GM21367 (cell line): ENCODE measurements around the gene CTH.
"Not testable (repeated sequence)": the region's sequence is repeated elsewhere in the genome, so short reads cannot be mapped to it uniquely, and the experiment has no call there.

Source experiments
- ATAC-seq: cut with Tn5 transposase; IDR thresholded peaks from one replicate; pipeline ENCODE4 v1.9.1; 2021; ENCODE audit not compliant: unreplicated experiment

Gene CTH

GRCh38 chr1:70449049-70449448 is 38.0 kb downstream of the CTH start:
- no peak for ATAC-seq

DNA sequence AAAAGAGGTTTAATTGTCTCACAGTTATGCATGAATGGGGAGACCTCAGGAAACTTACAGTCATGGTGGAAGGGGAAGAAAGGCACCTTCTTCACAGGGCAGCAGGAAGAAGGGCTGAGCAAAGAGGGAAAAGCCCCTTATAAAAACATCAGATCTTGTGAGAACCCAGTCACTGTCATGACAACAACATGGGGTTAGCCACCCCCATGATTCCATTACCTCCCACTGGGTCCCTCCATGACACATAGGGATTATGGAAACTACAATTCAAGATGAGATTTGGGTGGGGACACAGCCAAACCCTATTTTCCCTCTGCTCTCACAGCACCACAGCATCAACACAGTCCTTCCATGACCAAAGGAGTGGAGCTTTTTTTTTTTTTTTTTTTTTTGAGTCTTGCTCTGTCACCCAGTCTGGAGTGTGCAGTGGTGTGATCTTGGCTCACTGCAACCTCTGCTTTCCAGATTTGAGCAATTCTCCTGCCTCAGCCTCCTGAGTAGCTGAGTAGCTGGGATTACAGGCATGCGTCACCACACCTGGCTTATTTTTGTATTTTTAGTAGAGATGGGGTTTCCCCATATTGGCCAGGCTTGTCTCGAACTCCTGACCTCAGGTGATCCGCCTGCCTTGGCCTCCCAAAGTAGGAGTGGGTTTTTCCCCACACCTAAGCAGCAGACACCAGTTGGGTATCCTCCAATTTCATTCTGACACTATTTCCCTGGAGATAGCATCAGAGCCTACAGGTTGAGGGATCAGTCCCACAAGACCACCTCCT is 41.3 kb downstream of the CTH start:
- ATAC-seq: not testable (repeated sequence)

DNA sequence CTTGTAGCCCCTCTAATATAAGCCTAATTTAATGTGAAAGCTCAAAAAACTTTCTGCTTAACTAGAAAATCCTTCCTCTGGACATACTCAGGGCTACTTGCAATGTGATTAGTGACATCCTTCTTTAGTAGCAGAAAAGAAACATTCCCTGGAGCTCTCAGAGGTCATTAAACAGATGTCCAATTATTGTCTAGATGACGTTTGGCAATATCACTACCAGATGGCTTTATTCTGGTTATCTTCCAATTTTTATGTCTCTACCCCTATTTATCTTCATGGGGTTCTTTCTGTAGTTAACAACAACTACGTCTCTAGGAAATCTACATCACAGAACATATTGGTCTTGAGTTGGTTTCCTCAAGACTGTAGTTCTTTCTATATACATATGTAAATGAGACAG is 44.2 kb downstream of the CTH start:
- no peak for ATAC-seq

GRCh38 chr1:70458131-70458530 is 47.1 kb downstream of the CTH start:
- no peak for ATAC-seq

GRCh38 chr1:70459496-70460225 is 48.6 kb downstream of the CTH start:
- ATAC-seq: no peak

- ATAC-seq: not testable (repeated sequence)
Measured at GRCh38 chr1:70460740-70461713, 50.0 kb downstream of the CTH start.

DNA sequence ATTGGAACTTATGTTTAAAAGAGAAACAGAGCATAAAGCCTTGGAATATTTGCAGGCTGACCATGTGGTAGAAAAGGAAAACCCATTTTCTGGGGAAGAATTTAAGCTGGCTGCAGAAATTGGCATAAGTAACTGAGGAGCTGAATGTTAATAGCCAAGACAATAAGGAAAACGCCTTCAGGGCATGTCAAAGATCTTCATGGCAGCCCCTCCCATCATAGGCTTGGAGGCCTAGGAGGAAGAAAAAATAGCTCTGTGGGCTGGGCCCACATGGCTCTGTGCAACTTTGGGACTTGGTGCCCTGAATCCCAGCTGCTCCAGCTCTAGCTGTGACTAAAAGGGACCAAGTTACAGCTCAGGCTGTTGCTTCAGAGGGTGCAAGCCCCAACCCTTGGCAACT is 51.5 kb downstream of the CTH start:
- no peak for ATAC-seq

DNA sequence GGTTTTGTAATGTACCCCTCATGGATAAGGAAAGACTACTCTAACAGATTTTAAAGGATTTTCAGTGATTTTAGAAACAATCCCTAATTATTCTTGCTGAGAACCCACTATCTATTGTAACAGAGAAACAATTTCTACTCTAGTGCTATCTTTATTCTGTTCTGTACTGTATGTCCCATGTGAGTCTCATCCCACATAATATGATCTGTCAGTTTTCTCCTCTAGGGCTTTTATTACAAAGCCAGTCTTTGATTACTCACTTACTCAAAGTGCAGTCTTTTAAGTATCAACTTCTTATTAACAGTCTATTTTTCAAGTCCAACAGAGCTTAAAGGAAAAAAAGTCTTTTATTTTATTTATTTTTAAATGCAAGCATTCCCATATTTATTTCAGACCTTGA is 54.8 kb downstream of the CTH start:
- ATAC-seq: no peak

GRCh38 chr1:70467531-70467930 is 56.5 kb downstream of the CTH start:
- ATAC-seq: no peak

DNA sequence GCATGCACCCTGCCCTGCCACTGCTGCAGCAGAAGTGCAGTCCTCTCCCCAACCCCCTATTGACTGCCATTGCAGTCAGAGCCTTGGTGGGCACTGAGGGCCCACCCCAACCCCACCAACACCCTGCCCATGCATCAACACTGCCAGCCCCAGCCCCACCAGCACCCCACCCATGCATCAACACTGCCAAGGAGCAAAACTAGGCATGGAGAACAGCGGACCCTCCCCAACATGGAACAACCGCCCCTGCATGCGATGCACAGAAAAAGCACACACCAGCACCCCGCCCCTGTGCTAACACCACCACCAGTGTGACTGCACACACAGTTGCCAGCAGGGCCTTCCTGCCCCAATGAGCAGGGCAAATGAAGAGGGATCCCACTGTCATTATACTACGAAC is 57.1 kb downstream of the CTH start:
- ATAC-seq: no peak

GRCh38 chr1:70469184-70469583 is 58.1 kb downstream of the CTH start:
- ATAC-seq: not testable (repeated sequence)

GRCh38 chr1:70475023-70475422 is 64.0 kb downstream of the CTH start:
- no peak for ATAC-seq

DNA sequence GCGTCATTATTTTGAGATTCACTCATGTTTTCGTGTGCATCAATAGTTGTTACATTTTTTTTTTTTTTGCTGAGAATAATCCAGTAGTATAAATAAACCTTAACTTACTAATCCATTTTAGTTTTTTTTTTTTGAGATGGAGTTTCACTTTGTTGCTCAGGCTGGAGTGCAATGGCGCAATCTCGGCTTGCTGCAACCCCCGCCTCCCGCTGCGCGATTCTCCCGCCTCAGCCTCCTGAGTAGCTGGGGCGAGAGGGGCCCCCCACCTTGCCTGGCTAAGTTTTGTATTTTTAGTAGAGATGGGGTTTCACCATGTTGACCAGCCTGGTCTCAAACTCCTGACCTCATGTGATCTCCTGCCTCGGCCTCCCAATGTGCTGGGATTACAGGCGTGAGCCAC is 66.0 kb downstream of the CTH start:
- ATAC-seq: no peak

- ATAC-seq: not testable (repeated sequence)
Measured at GRCh38 chr1:70477905-70478304, 66.8 kb downstream of the CTH start.

DNA sequence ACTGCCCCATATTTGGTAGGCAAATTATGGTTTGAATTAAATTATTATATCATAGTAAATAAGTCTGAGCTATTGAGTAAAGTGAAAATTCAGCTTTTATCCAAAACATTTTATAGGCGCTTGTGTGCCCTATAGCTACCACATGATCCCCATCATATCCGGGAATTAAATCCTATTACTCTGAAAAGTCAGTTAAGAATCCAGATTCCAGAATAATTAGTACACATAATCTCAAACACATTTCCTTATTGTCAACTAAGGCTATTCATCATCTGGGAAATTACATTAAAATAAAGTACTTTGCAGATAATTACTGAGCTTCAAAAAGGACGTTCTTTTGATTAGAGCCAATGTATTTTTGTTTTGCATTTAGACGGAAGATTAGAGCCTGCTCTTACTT is 72.3 kb downstream of the CTH start:
- no peak for ATAC-seq

DNA sequence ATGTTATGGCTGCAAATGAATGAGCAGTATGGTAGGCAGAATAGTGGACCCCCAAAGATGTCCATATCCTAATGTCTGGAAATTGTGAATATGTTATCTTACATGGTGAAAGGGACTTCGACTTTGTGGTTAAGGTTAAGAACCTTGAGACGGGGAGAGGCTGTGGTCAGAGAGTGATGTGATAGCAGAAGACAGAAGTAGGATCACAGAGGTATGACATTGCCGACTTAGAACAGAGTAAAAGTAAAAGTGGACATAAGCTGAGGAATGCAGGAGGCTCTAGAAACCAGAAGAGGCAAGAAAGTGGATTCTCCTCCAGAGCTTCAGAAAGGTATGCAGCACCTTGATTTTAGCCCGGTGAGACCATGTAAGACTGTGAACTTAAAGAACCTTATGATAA is 74.6 kb downstream of the CTH start:
- ATAC-seq: no peak

DNA sequence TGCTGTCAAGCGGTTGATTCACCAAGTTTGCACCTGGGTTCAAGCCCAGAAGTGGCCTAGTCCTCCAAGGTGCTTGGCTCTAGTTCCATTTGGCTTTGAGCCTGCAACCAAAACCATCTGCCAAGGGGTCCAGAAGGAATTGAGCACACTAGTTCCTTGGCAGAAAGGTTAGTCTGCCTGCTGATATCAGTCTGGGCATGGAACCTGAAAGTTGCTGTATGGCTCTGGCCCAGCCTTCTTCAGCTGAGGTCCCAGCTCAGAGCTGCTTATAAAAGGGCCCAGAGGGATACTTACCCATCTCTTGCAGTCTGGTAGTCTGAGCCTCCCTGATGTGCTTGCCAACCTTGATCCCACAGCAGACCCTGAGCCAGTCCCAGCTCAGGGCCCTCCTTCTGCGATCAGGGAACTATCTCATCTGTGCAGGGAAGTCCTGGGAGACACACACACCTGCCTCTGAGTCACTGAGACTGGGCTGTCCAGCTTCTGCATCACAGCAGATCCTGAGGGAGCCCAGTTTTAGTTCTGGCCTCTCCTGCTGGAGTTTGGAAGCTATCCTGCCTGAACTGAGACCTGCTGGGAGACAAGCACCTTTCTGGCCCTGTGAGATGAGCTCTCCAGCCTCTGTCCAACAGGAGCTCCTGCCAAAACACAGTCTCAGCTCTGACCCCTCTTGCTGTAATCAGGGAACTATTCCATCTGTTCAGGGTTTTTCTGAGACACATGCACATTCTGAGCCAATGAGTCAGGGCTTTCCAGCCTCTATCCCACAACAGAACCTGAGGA is 75.8 kb downstream of the CTH start:
- ATAC-seq: no peak

DNA sequence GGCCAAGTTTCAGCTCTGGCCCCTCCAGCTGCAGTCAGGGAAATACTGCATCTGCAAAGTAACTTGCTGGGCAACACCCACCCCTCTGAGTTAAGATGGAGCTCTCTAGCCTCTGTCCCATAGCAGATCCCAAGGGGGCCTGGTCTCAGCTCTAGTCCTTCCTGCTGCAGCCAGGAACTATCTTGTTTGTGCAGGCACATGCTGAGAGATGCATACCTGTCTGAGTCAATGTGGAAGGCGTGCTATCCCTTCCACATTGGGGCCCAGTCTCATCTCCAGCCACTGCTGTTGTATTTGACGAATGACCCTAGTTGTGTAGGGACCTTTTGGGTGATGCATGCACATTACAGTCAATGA is 76.4 kb downstream of the CTH start:
- ATAC-seq: no peak

DNA sequence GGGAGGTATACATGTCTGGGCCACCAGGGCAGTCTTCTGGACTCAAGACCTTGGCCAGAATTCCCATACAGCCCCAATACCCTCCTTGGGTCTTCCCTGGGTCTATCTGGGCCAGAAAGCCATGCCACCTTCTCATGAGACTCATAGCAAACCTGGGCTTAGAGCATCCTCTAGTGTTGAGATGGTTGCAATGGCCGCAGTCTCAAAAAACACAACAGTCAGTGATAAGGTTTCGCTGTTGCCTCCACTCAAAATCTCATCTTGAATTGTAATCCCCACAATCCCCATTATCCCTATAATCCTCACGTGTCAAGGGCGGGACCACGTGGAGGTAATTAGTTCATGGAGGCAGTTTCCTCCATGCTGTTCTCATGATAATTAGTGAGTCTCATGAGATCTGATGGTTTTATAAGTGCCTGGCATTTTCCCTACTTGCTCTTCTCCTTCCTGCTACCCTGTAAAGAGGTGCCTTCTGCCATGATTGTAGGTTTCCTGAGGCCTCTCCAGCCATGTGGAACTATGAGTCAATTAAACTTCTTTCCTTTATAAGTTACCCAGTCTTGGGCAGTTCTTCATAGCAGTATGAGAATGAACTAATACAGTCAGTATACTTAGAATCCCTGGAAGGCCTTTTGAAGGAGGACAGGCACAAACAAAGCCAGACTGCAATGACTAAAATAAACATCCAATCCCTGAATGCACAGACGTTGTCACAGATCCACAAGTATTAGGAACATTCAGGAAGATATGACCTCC is 77.0 kb downstream of the CTH start:
- peak; percentile 77 for ATAC-seq
